Activated T-helper 9 cell treated with anti-CD3 and anti-CD28 coated beads, Interleukin-2, amount 50 U/mL, for 16 hours (primary cell): ENCODE results near the gene HAPLN2.
"Not testable (repeated sequence)": the region's sequence is repeated elsewhere in the genome, so short reads cannot be mapped to it uniquely, and the experiment has no call there.

ENCODE experiments used
- DNase-seq: peaks from one replicate; pipeline ENCODE4 v3.0.0-alpha.2; 2020; ENCODE audit warnings: low read depth

HAPLN2 gene

GRCh38 chr1:156618853-156619581 is at the start of gene HAPLN2:
HAPLN2 (plus strand) TSS chr1:156619415; CDS start chr1:156623491, 4,076 bp downstream.
- no peak for DNase-seq

DNA sequence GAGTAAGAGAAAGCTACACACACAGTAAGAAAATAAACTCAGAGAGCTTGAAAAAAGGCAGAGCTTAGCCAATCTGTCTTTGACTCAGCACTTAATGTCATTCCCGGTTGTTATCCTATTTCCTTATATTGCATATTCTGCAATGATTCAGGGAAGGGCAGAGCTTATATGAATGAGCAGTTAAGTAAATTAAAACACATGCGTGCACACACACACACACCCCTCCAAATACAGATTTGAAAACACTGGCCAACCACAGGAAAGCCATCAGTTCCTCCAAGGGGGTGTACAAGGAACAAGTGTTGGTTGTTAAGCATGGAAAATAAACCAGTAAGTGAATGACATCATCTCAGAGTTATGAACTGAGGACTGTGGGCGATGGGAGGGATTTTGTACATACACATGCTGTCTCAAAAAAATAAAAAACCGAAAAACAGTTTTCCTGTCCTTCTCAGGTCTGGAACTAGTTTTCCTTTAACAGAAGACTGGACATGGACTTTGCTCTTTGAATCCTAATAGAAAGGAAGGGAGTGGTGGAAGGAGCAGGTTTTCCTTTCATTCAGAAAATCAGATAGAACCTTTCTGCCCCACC is 47.9 kb upstream of the HAPLN2 start:
- no peak for DNase-seq

DNA sequence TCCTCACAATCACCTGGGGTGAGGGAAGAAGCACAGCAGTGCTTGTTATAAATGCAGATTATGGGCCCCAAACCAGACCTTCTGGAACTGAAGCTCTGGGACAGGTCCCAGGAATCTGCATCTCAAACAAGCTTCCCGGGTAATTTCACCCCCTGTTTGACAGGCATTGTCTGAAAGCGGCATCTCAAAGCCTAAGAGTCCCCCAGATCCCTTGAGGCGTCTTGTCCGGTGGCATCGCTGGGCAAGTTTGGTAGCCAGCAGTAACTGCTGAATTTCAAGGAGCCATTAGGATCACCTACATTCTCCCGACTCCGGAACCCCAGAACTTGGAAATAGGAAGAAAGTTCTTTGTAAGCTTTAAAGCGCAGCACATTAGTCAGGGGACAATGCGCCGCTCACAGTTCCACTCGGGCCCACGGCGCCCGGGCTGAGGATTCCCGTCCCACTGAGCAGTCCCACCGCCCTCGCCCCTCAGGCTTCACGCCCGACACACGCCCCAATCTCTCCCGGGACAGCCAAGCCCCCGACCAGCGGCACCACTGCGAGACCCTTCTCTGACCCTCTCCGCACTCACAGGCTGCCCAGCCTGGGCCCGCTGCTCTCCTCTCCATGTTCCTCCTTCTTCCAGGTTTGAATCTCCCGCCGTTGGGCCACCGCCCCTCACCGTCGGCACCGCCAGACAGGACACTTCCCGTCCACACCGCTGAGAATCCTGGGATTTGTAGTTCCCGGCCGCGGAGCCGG is 47.1 kb upstream of the HAPLN2 start, which contains the start of gene IQGAP3:
Gene IQGAP3 (minus strand): TSS at position 647 of the 744 bp plus-strand sequence. CDS start 36 bp downstream, at position 611.
- DNase-seq: peak; percentile 58

GRCh38 chr1:156572663-156573018 is 46.6 kb upstream of the HAPLN2 start:
- no peak for DNase-seq

DNA sequence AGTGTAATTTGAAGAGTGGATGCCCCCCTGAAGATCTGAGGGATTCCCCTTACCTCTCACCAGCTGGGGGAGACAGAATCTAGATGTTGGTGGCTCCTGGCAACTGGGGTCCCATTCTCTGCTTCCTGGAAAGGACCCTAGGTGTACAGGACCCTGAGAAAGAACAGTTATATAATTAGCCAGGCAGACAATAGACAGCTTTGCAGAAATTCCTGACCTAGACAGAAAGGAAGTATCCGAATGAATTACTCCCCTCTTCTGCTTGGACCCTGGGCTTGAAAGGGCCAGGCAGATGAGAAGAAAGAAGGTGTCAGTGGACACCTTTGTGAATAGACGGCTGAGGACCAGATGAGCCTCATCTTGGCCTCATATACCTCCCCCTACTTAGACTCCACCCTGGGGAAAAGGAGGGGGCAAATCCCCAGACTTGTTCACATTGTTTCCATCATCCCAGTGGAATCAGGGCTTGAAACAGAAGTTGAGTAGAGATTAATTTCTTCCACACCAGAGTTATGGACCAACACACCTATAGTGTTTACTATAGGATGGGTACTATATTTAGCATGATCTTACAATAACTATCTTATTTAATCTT is 45.1 kb upstream of the HAPLN2 start:
- no peak for DNase-seq

DNA sequence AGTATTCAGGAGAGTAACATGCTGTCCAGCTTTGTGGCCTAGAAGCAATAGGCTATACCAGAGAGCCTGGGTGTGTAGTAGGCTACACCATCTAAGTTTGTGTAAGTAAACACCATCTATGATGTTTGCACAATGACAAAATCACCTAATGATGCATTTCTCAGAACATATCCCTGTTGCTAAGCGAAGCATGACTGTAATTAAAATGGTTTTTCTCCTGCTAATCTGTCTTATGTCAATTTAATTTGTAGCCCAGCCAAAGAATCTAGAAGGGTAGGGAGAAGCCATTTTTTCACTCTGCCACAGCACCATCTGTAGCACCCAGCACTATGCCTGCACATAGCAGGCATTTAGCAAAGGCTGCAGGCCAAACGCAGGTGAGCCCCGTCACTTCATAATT is 41.7 kb upstream of the HAPLN2 start:
- no peak for DNase-seq

GRCh38 chr1:156578055-156578454 is 41.2 kb upstream of the HAPLN2 start:
- no peak for DNase-seq

DNA sequence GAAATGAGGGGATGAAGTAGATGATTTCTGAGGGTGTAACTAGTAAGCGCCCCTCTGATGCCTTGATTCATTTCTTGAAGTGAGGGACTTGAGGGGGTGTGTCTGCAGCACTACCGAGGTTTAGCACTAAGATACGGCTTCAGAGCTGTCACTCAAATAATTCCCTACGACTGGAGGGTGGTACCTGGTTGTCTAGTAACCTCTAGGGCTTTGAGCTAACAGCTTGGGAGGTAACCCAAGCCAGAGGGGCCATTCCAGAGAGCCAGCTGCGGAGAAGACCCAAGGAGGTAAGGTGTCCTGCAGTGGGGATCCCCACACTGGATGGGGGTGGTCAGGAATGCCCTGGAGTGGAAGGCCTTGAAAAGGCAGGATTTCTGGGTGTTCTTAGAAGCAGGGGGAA is 39.7 kb upstream of the HAPLN2 start, which contains the start of gene TTC24:
Gene TTC24 (plus strand): TSS at position 252 of the 400 bp plus-strand sequence. CDS start 1,642 bp downstream, outside the sequence.
- no peak for DNase-seq

- no peak for DNase-seq
Observed at GRCh38 chr1:156581661-156582387, 37.4 kb upstream of the HAPLN2 start.

DNA sequence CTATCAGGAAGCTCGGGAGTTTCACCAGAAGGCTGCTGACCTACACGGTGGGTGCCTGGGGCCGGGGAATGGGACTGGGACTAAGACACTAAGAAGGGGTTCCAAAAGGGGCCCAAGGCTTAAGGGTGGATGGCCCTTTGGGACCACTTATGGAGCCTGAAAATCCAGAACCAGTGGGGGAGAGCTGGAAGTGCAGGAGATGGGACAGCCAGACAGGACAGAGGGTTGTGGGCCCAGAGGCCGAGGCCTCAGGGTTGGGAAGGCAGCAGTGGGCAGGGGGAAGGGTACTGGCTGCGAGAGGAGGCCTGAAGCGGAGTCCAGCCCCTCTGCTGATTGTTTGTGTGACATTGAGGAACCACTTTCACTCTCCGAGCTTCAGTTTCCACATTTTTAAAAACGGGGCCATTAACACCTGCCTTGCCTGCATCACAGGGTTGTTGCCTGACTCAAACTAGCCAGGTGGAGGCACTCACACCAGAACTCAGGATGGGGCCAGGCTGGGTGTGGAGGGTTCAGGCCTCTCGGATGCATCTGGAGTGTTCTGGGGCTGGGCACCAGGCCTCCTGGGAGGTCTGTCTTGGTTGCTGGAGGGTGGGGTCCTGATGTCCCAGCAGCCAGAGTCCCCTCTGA is 36.7 kb upstream of the HAPLN2 start:
- no peak for DNase-seq

DNA sequence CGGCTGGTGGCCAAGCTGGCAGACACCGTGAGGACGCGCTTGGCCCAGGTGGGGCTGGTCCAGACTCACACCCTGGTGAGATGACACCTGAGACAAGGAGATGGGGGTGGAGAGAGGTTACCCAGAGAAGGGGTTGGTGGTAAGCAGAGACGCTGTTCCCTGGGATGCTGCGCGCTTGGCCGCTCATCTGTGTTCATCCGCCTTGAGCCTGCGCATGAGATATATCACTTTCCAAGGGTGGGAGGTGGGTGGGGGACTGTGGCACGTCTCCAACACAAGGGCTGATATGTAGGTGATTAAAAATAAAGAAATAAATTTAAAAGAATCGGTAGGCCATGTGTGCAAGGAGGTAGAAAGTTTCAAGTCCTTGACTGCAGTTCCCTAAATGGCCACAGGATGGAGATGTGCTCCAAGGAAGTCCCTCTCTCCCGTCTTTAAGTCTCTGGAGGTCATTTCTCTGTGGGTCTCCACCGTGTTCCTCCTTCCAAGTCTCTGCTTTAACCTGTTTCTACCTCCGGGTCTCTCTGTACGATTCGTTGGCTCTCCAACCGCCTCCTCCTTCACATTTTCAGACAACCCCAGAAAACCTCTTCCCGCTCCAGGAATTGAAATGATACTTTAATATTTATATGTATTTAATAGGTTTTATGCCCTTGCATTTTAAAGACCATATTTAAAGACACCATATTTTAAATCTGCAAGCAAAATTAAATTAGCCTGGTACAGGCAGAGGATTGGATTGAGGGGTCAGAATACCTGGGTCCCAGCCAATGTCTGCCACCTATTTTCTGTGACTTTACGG is 35.2 kb upstream of the HAPLN2 start:
- peak; percentile 46 for DNase-seq

- no peak for DNase-seq
Observed at GRCh38 chr1:156584813-156585212, 34.4 kb upstream of the HAPLN2 start.

DNA sequence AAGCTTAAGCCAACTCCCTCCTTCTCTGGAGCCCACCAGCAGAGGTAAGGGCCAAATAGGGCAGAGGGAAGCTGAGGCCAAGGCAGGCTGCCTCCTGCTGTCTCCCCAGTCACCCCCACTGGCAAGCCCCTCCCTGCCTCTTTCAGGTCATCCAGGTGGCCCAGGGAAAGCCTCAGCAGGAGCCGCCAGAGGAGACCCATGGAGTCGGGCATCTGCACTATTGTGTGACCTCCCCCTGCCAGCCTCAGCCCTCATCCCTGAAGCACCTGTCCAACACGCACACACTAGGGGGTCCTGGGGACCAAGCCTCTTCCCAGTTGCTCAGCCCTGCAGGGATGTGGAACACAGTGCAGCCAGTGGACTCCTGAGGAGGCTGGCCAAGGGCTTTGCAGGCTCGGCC is 32.9 kb upstream of the HAPLN2 start:
- no peak for DNase-seq

- DNase-seq: no peak
Observed at GRCh38 chr1:156586892-156587477, 32.2 kb upstream of the HAPLN2 start.

GRCh38 chr1:156587927-156588326 is 31.3 kb upstream of the HAPLN2 start:
- DNase-seq: not testable (repeated sequence)

- no peak for DNase-seq
Observed at GRCh38 chr1:156589546-156589945, 29.7 kb upstream of the HAPLN2 start.

GRCh38 chr1:156590326-156591180 is 28.7 kb upstream of the HAPLN2 start:
- no peak for DNase-seq

- DNase-seq: no peak
Observed at GRCh38 chr1:156591181-156591431, 28.1 kb upstream of the HAPLN2 start.

DNA sequence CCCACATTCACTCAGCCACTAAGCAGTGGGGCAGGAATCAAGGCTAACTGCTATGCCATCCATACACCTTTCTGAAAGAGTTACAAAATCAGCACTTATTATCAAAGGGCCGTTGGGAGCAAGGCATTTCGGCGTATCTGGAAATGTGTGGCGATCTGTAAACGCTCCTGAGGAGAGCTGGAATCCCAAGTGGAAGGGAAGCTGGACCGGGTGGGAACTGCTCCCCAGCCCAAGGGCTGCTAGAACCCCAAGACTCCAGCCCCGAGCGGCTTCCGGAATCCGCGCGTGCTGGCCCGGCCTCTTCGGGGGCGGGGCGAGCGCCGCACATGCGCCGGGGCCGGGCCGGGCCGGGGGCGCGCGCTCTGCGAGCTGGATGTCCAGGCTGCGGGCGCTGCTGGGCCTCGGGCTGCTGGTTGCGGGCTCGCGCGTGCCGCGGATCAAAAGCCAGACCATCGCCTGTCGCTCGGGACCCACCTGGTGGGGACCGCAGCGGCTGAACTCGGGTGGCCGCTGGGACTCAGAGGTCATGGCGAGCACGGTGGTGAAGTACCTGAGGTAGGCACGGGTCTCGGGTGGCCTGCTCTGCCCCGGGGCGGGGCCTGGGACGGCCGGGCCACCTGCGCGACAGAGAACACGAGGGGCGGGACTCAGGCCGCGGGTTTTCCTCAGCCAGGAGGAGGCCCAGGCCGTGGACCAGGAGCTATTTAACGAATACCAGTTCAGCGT is 27.6 kb upstream of the HAPLN2 start, which contains the start of gene NAXE:
Gene NAXE (plus strand): TSS at position 345 of the 726 bp plus-strand sequence. CDS start 29 bp downstream, at position 374.
- DNase-seq: peak; percentile 53
